AG09319 (cell line): ENCODE data around the gene DHRS3.

Experiments
- DNase-seq: peaks from one replicate; pipeline ENCODE4 v3.0.0-alpha.2; 2010; ENCODE audit warnings: low read depth; ENCODE audit errors: extremely low read depth
- CTCF ChIP-seq: IDR thresholded peaks from 2 replicates; pipeline ENCODE4 v1.5.1; 2011; ENCODE audit warnings: low read depth, mild to moderate bottlenecking, inconsistent platforms, low read length, moderate library complexity

DHRS3 gene

GRCh38 chr1:12636098-12636950 lies 18.3 kb upstream of the DHRS3 start:
- DNase-seq = no peak
- no peak for TF ChIP-seq CTCF

- TF ChIP-seq CTCF = no peak
- DNase-seq = no peak
Measured at GRCh38 chr1:12634696-12635202, 16.7 kb upstream of the DHRS3 start.

- DNase-seq = no peak
- no peak for TF ChIP-seq CTCF
Measured at GRCh38 chr1:12634156-12634555, 16.1 kb upstream of the DHRS3 start.

GRCh38 chr1:12631571-12631970 lies 13.6 kb upstream of the DHRS3 start:
- no peak for DNase-seq
- no peak for TF ChIP-seq CTCF

GRCh38 chr1:12630946-12631530 lies 13.0 kb upstream of the DHRS3 start:
- DNase-seq = no peak
- no peak for TF ChIP-seq CTCF

GRCh38 chr1:12629985-12630760 lies 12.2 kb upstream of the DHRS3 start:
- no peak for DNase-seq

More at GRCh38 chr1:12629985-12630760, 12.2 kb upstream of the DHRS3 start:
- TF ChIP-seq CTCF = no peak
